Naive thymus-derived CD8-positive, alpha-beta T cell (primary cell): ENCODE results near the gene FMN2. TPM values are rescaled to one million over a fixed set of nuclear protein-coding genes. Genes with fewer than 3 reads are reported as not detected.
"Not testable (repeated sequence)": the region's sequence is repeated elsewhere in the genome, so short reads cannot be mapped to it uniquely, and the experiment has no call there.

ENCODE experiments used
- ATAC-seq, 2 donors: fragments of 150-1000 bp; cut with Tn5 transposase in 1 of 2; sonication (Bioruptor Pico), chemical (Tn5 transposase) in 1 of 2; 1 replicate in 1 of 2; 2 replicates in 1 of 2; pipeline ENCODE4 v1.10.0; 2021; ENCODE audit warnings: mild to moderate bottlenecking in 2 of 2, moderate library complexity in 2 of 2
- POLR2A ChIA-PET: fragments of 350-600 bp; sonication (Branson Sonifier 250); formaldehyde crosslinking; loops from one replicate; lab custom pipeline; 2021; ENCODE audit warnings: antibody characterized with exemption; lab: Charles Lee
- DNase-seq, 10 donors: peaks; one replicate each; pipeline versions ENCODE4 v3.0.0 to v3.0.0-alpha.2; 2020 to 2022
- H3K27ac Mint-ChIP-seq, 10 donors: one replicate each; pipeline ENCODE4 v1.8.0; 2020 to 2022; ENCODE audit warnings: mild to moderate bottlenecking in 10 of 10, mixed read lengths in 10 of 10, moderate library complexity in 4 of 10, inconsistent platforms in 1 of 10
- H3K27me3 Mint-ChIP-seq, 5 donors: one replicate each; pipeline ENCODE4 v1.8.0; 2021 to 2022; ENCODE audit warnings: mixed read lengths in 5 of 5
- H3K36me3 Mint-ChIP-seq, 3 donors: one replicate each; pipeline ENCODE4 v1.8.0; 2020 to 2022; ENCODE audit warnings: mixed read lengths in 3 of 3, mild to moderate bottlenecking in 2 of 3, inconsistent platforms in 1 of 3
- H3K4me1 Mint-ChIP-seq, 4 donors: one replicate each; pipeline ENCODE4 v1.8.0; 2021 to 2022; ENCODE audit warnings: mixed read lengths in 4 of 4
- H3K4me3 Mint-ChIP-seq, 10 donors: one replicate each; pipeline ENCODE4 v1.8.0; 2020 to 2022; ENCODE audit warnings: mild to moderate bottlenecking in 10 of 10, mixed read lengths in 10 of 10, moderate library complexity in 6 of 10, inconsistent platforms in 1 of 10
- H3K9me3 Mint-ChIP-seq, 9 donors: one replicate each; pipeline ENCODE4 v1.8.0; 2020 to 2022; ENCODE audit warnings: mixed read lengths in 9 of 9, mild to moderate bottlenecking in 3 of 9, inconsistent platforms in 1 of 9, moderate library complexity in 1 of 9
- polyA plus RNA-seq, 3 donors: library from polyadenylated mRNA; unstranded; fragments of 300-500 nt; fragmentation: Illumina TruSeq; gene quantifications; one replicate each; pipeline ENCODE4 v1.2.3, GENCODE V29; 2021
- total RNA-seq, 8 experiments: library from RNA in 2 of 8; stranded (reverse) in 2 of 8; gene quantifications; one replicate each; pipeline ENCODE4 v1.2.3 and lab custom pipeline; 2021 to 2026

Gene FMN2
- total and polyA plus RNA-seq, 5 experiments from 2014 or later = not detected

GRCh38 chr1:240152611-240153297 is 61.1 kb downstream of the FMN2 start:
- Mint-ChIP-seq H3K27ac (no peak overlapping the region), H3K9me3 (no peaks in the 10 kb centered on the region), H3K4me1 (no peaks in the 10 kb centered on the region), H3K4me3 (no peak overlapping the region), H3K27me3 (peaks cover 0 to 16% (median 0%) of the 10 kb centered on the region in 5 donors), H3K36me3 (no peaks in the 10 kb centered on the region)
- DNase-seq (no peak), ATAC-seq (no peak)
- POLR2A ChIA-PET = no interaction called here

- Mint-ChIP-seq H3K27me3 (peaks cover 0 to 11% (median 0%) of the 10 kb centered on the region in 5 donors), H3K27ac (no peak overlapping the region)
- POLR2A ChIA-PET = no interaction called here
Measured at GRCh38 chr1:240155605-240156004, 63.9 kb downstream of the FMN2 start.

GRCh38 chr1:240164742-240165141 is 73.1 kb downstream of the FMN2 start:
- ATAC-seq (no peak), DNase-seq (no peak)
- no peaks in the 10 kb centered on the region for H3K27me3 Mint-ChIP-seq
- no peaks in the 10 kb centered on the region for H3K4me1 Mint-ChIP-seq
- no peak overlapping the region for H3K27ac Mint-ChIP-seq
- POLR2A ChIA-PET = no interaction called here
- no peak overlapping the region for H3K4me3 Mint-ChIP-seq
- H3K36me3 Mint-ChIP-seq = peaks cover 0 to 7% (median 0%) of the 10 kb centered on the region in 3 donors
- peaks cover 3 to 35% (median 12%) of the 10 kb centered on the region in 9 donors for H3K9me3 Mint-ChIP-seq

More at GRCh38 chr1:240155605-240156004, 63.9 kb downstream of the FMN2 start:
- no peaks in the 10 kb centered on the region for H3K4me1 Mint-ChIP-seq
- H3K4me3 Mint-ChIP-seq = no peak overlapping the region
- H3K9me3 Mint-ChIP-seq = peaks cover 0 to 2% (median 0%) of the 10 kb centered on the region in 9 donors
- DNase-seq (no peak), ATAC-seq (no peak)
- no peaks in the 10 kb centered on the region for H3K36me3 Mint-ChIP-seq

GRCh38 chr1:240169188-240169587 is 77.5 kb downstream of the FMN2 start:
- Mint-ChIP-seq H3K27ac (no peak overlapping the region), H3K4me3 (no peak overlapping the region), H3K36me3 (peaks cover 0 to 7% (median 0%) of the 10 kb centered on the region in 3 donors), H3K9me3 (peaks cover 0 to 22% (median 9%) of the 10 kb centered on the region in 9 donors), H3K4me1 (no peaks in the 10 kb centered on the region), H3K27me3 (peaks cover 0 to 11% (median 3%) of the 10 kb centered on the region in 5 donors)
- DNase-seq (no peak), ATAC-seq (no peak)
- POLR2A ChIA-PET = no interaction called here

GRCh38 chr1:240170266-240170665 is 78.6 kb downstream of the FMN2 start:
- H3K4me1 Mint-ChIP-seq = no peaks in the 10 kb centered on the region
- no peak for ATAC-seq
- DNase-seq = no peak
- H3K4me3 Mint-ChIP-seq = no peak overlapping the region
- H3K36me3 Mint-ChIP-seq = peaks cover 0 to 7% (median 0%) of the 10 kb centered on the region in 3 donors
- H3K27ac Mint-ChIP-seq = peak overlapping the region in 1 of 10 donors; percentile 55
- peaks cover 0 to 11% (median 3%) of the 10 kb centered on the region in 5 donors for H3K27me3 Mint-ChIP-seq
- POLR2A ChIA-PET = no interaction called here
- peaks cover 0 to 12% (median 3%) of the 10 kb centered on the region in 9 donors for H3K9me3 Mint-ChIP-seq

GRCh38 chr1:240170806-240171205 is 79.1 kb downstream of the FMN2 start:
- H3K9me3 Mint-ChIP-seq = peaks cover 0 to 6% (median 2%) of the 10 kb centered on the region in 9 donors
- H3K27ac Mint-ChIP-seq = no peak overlapping the region
- no peak for DNase-seq
- no peak for ATAC-seq
- H3K27me3 Mint-ChIP-seq = peaks cover 0 to 11% (median 3%) of the 10 kb centered on the region in 5 donors
- H3K4me3 Mint-ChIP-seq = no peak overlapping the region
- POLR2A ChIA-PET = no interaction called here
- peaks cover 0 to 4% (median 0%) of the 10 kb centered on the region in 3 donors for H3K36me3 Mint-ChIP-seq
- H3K4me1 Mint-ChIP-seq = no peaks in the 10 kb centered on the region

- ATAC-seq (no peak), DNase-seq (no peak)
- Mint-ChIP-seq H3K4me1 (no peaks in the 10 kb centered on the region), H3K9me3 (peaks cover 0 to 5% (median 2%) of the 10 kb centered on the region in 9 donors), H3K27ac (no peak overlapping the region), H3K4me3 (no peak overlapping the region), H3K27me3 (peaks cover 0 to 11% (median 3%) of the 10 kb centered on the region in 5 donors), H3K36me3 (peaks cover 0 to 3% (median 0%) of the 10 kb centered on the region in 3 donors)
- POLR2A ChIA-PET = no interaction called here
Measured at GRCh38 chr1:240171907-240172306, 80.2 kb downstream of the FMN2 start.

- no peak overlapping the region for H3K27ac Mint-ChIP-seq
- POLR2A ChIA-PET = no interaction called here
Measured at GRCh38 chr1:240173836-240174235, 82.2 kb downstream of the FMN2 start.

GRCh38 chr1:240174734-240175133 is 83.1 kb downstream of the FMN2 start:
- peaks cover 0 to 16% (median 3%) of the 10 kb centered on the region in 5 donors for H3K27me3 Mint-ChIP-seq
- no peaks in the 10 kb centered on the region for H3K36me3 Mint-ChIP-seq
- ATAC-seq (no peak), DNase-seq (no peak)
- H3K4me3 Mint-ChIP-seq = no peak overlapping the region
- no peaks in the 10 kb centered on the region for H3K4me1 Mint-ChIP-seq
- H3K9me3 Mint-ChIP-seq = peaks cover 0 to 2% (median 0%) of the 10 kb centered on the region in 9 donors
- H3K27ac Mint-ChIP-seq = no peak overlapping the region
- POLR2A ChIA-PET = no interaction called here

More at GRCh38 chr1:240173836-240174235, 82.2 kb downstream of the FMN2 start:
- ATAC-seq = no peak
- peaks cover 0 to 2% (median 0%) of the 10 kb centered on the region in 9 donors for H3K9me3 Mint-ChIP-seq
- H3K36me3 Mint-ChIP-seq = no peaks in the 10 kb centered on the region
- no peak overlapping the region for H3K4me3 Mint-ChIP-seq
- no peak for DNase-seq
- H3K4me1 Mint-ChIP-seq = no peaks in the 10 kb centered on the region
- H3K27me3 Mint-ChIP-seq = peaks cover 0 to 16% (median 3%) of the 10 kb centered on the region in 5 donors

- H3K27me3 Mint-ChIP-seq = peaks cover 0 to 6% (median 0%) of the 10 kb centered on the region in 5 donors
- POLR2A ChIA-PET = no interaction called here
- H3K4me3 Mint-ChIP-seq = no peak overlapping the region
- H3K27ac Mint-ChIP-seq = no peak overlapping the region
- DNase-seq (no peak), ATAC-seq (no peak)
- H3K36me3 Mint-ChIP-seq = no peaks in the 10 kb centered on the region
- H3K4me1 Mint-ChIP-seq = no peaks in the 10 kb centered on the region
- H3K9me3 Mint-ChIP-seq = peaks cover 0 to 6% (median 0%) of the 10 kb centered on the region in 9 donors
Measured at GRCh38 chr1:240178366-240178765, 86.7 kb downstream of the FMN2 start.

- H3K27ac Mint-ChIP-seq, H3K9me3 Mint-ChIP-seq, H3K4me3 Mint-ChIP-seq, H3K4me1 Mint-ChIP-seq, POLR2A ChIA-PET, ATAC-seq, DNase-seq, H3K36me3 Mint-ChIP-seq: not testable (repeated sequence)
- peaks cover 18 to 38% (median 22%) of the 10 kb centered on the region in 5 donors for H3K27me3 Mint-ChIP-seq
Measured at GRCh38 chr1:240184682-240185081, 93.0 kb downstream of the FMN2 start.

GRCh38 chr1:240188139-240188538 is 96.5 kb downstream of the FMN2 start:
- peaks cover 0 to 4% (median 0%) of the 10 kb centered on the region in 9 donors for H3K9me3 Mint-ChIP-seq
- ATAC-seq = no peak
- DNase-seq = no peak
- no peaks in the 10 kb centered on the region for H3K36me3 Mint-ChIP-seq
- peaks cover 19 to 40% (median 25%) of the 10 kb centered on the region in 5 donors for H3K27me3 Mint-ChIP-seq
- H3K27ac Mint-ChIP-seq = no peak overlapping the region
- POLR2A ChIA-PET = no interaction called here
- H3K4me1 Mint-ChIP-seq = peaks cover 0 to 6% (median 2%) of the 10 kb centered on the region in 4 donors
- no peak overlapping the region for H3K4me3 Mint-ChIP-seq

GRCh38 chr1:240189386-240189989 is 97.8 kb downstream of the FMN2 start:
- Mint-ChIP-seq H3K4me1 (peaks cover 0 to 6% (median 2%) of the 10 kb centered on the region in 4 donors), H3K27ac (no peak overlapping the region), H3K27me3 (peaks cover 20 to 40% (median 25%) of the 10 kb centered on the region in 5 donors), H3K36me3 (no peaks in the 10 kb centered on the region), H3K4me3 (peak overlapping the region in 4 of 10 donors; percentile 15 to 44 (median 36)), H3K9me3 (peaks cover 0 to 4% (median 0%) of the 10 kb centered on the region in 9 donors)
- DNase-seq (peak in 4 of 10 donors; percentile 4 to 23 (median 12)), ATAC-seq (no peak)
- POLR2A ChIA-PET = no interaction called here
